HCT116 (cell line): ENCODE measurements around the gene SEH1L. TPM values are rescaled to one million over a fixed set of nuclear protein-coding genes. Genes with fewer than 3 reads are reported as not detected.

Experiments
- ATAC-seq: fragments of 200-7000 bp; cut with Tn5 transposase; 2 replicates; pipeline ENCODE4 v1.9.1; 2020; ENCODE audit warnings: mild to moderate bottlenecking, moderate library complexity
- BruUV-seq: library from RNA; stranded (reverse); fragments of 400-500 nt; replicated peaks from 2 replicates; lab custom pipeline; 2021; lab: Mats Ljungman, UMichigan
- CTCF ChIA-PET: fragments of 300-600 bp; sonication (Branson Sonifier 250); formaldehyde crosslinking; loops from one replicate; lab custom pipeline; 2021; ENCODE audit warnings: antibody characterized with exemption; lab: Charles Lee
- POLR2A ChIA-PET: fragments of 300-600, 350-600 bp; sonication (Branson Sonifier 250); formaldehyde crosslinking; loops from one replicate; lab custom pipeline; 2021; ENCODE audit warnings: antibody characterized with exemption; lab: Charles Lee
- RAD21 ChIA-PET, 2 experiments: fragments of 300-600 bp; sonication (Branson Sonifier 250); formaldehyde crosslinking; loops; one replicate each; lab custom pipeline; 2023; ENCODE audit warnings: low total read pairs in 2 of 2; ENCODE audit not compliant: uncharacterized antibody in 2 of 2, unreplicated experiment in 2 of 2, low non-redundant PET in 1 of 2; lab: Charles Lee
- DNase-seq: peaks from one replicate; pipeline ENCODE4 v3.0.0-alpha.2; 2010; ENCODE audit warnings: low read depth, low spot score
- H2AFZ ChIP-seq: fragments of 200-600 bp; shearing (Covaris generic), sonication (generic); 2 replicates; pipeline ENCODE4 v1.6.1; 2017; ENCODE audit warnings: low read depth, mixed run types, mixed read lengths, antibody characterized with exemption, low read length; ENCODE audit not compliant: poor library complexity, severe bottlenecking
- H3K27ac ChIP-seq: 2 replicates; pipeline ENCODE4 v1.5.1; 2012; ENCODE audit warnings: low read depth, low read length
- H3K27me3 ChIP-seq: fragments of 200-600 bp; sonication (generic); 2 replicates; pipeline ENCODE4 v1.6.1; 2016; ENCODE audit warnings: mixed run types, low read length, mixed read lengths; ENCODE audit not compliant: insufficient read depth
- H3K36me3 ChIP-seq, 2 experiments: fragments of 200-500 bp in 1 of 2; fragments of 200-600 bp in 1 of 2; sonication (Bioruptor generic) in 1 of 2; sonication (generic) in 1 of 2; 2 replicates each; pipeline versions ENCODE4 v1.5.1 to v1.6.1; 2014 to 2016; ENCODE audit warnings: low read length in 2 of 2, inconsistent platforms in 1 of 2, mixed read lengths in 1 of 2, mixed run types in 1 of 2; ENCODE audit not compliant: insufficient read depth in 2 of 2, control insufficient read depth in 1 of 2
- H3K4me1 ChIP-seq, 2 experiments: fragments of 200-600 bp in 1 of 2; sonication (generic) in 1 of 2; 2 replicates each; pipeline versions ENCODE4 v1.5.1 to v1.6.1; 2012 to 2017; ENCODE audit warnings: low read length in 2 of 2, inconsistent platforms in 1 of 2, mild to moderate bottlenecking in 1 of 2, mixed read lengths in 1 of 2, mixed run types in 1 of 2, moderate library complexity in 1 of 2; ENCODE audit not compliant: insufficient read depth in 2 of 2, control insufficient read depth in 1 of 2
- H3K4me2 ChIP-seq: fragments of 200-600 bp; sonication (generic); 2 replicates; pipeline ENCODE4 v1.6.1; 2017; ENCODE audit warnings: mixed run types, low read length, mixed read lengths
- H3K4me3 ChIP-seq, 2 experiments: fragments of 200-600 bp in 1 of 2; sonication (generic) in 1 of 2; replicated peaks in 1 of 2; 2 replicates each; pipeline ENCODE4 v1.5.1; 2011 to 2016; ENCODE audit warnings: low read length in 2 of 2, control low read depth in 1 of 2, low read depth in 1 of 2, mild to moderate bottlenecking in 1 of 2, mixed read lengths in 1 of 2, mixed run types in 1 of 2
- H3K79me2 ChIP-seq: fragments of 200-600 bp; sonication (generic); 2 replicates; pipeline ENCODE4 v1.6.1; 2017; ENCODE audit warnings: mild to moderate bottlenecking, mixed run types, low read length, moderate library complexity, mixed read lengths; ENCODE audit not compliant: insufficient read depth
- H3K9ac ChIP-seq: fragments of 200-600 bp; sonication (generic); 2 replicates; pipeline ENCODE4 v1.6.1; 2016; ENCODE audit warnings: low read length, mixed read lengths
- H3K9me2 ChIP-seq: fragments of 200-600 bp; sonication (generic), shearing (Covaris generic); 2 replicates; pipeline ENCODE4 v1.6.1; 2017; ENCODE audit warnings: mixed run types, mild to moderate bottlenecking, moderate library complexity; ENCODE audit not compliant: insufficient read depth
- H3K9me3 ChIP-seq, 2 experiments: fragments of 200-500 bp in 1 of 2; fragments of 200-600 bp in 1 of 2; sonication (Bioruptor generic) in 1 of 2; sonication (generic) in 1 of 2; 2 replicates each; pipeline ENCODE4 v1.6.1; 2014 to 2017; ENCODE audit warnings: low read length in 2 of 2, mixed read lengths in 2 of 2, inconsistent platforms in 1 of 2, low read depth in 1 of 2, mild to moderate bottlenecking in 1 of 2, mixed run types in 1 of 2, moderate library complexity in 1 of 2; ENCODE audit not compliant: control insufficient read depth in 1 of 2, insufficient read depth in 1 of 2
- H4K20me1 ChIP-seq: fragments of 200-600 bp; sonication (generic), shearing (Covaris generic); 2 replicates; pipeline ENCODE4 v1.6.1; 2017; ENCODE audit warnings: mixed run types, mild to moderate bottlenecking, moderate library complexity; ENCODE audit not compliant: insufficient read depth
- CBX3 ChIP-seq: IDR thresholded peaks from 2 replicates; pipeline ENCODE4 v1.6.1; 2012; ENCODE audit warnings: low read depth
- EZH2 ChIP-seq: fragments of 200-600 bp; sonication (generic); IDR thresholded peaks from 2 replicates; pipeline ENCODE4 v1.6.1; 2017; ENCODE audit warnings: antibody characterized with exemption, mixed run types
- FOSL1 ChIP-seq: IDR thresholded peaks from 2 replicates; pipeline ENCODE4 v1.6.1; 2012; ENCODE audit warnings: low read depth
- RAD21 ChIP-seq: IDR thresholded peaks from 2 replicates; pipeline ENCODE4 v1.6.1; 2012; ENCODE audit warnings: low read depth, mild to moderate bottlenecking
- TCF7L2 ChIP-seq: IDR thresholded peaks from 2 replicates; pipeline ENCODE4 v1.7.0; 2011; ENCODE audit warnings: borderline replicate concordance, inconsistent platforms; ENCODE audit not compliant: insufficient read depth, insufficient read length; ENCODE audit errors: extremely low read depth
- ZNF274 ChIP-seq: fragments of 200-500 bp; sonication (Bioruptor generic); IDR thresholded peaks from 2 replicates; pipeline ENCODE4 v1.6.1; 2014; ENCODE audit warnings: mild to moderate bottlenecking, low read depth, low read length, inconsistent platforms
- intact Hi-C: fragments of 100-400 bp; cut with micrococcal nuclease; formaldehyde crosslinking; loops from 2 replicates; pipeline ENCODE4 v1.10.0; 2022
- total RNA-seq: library from RNA; stranded (reverse); gene quantifications from one replicate; pipeline ENCODE4 v1.2.1, GENCODE V29; 2021; ENCODE audit not compliant: unreplicated experiment
- TF ChIP-seq, protein P1 (sequence below): IDR thresholded peaks from 2 replicates; pipeline ENCODE4 v1.6.1; 2011; ENCODE audit warnings: mild to moderate bottlenecking, low read length, moderate library complexity; ENCODE audit not compliant: insufficient replicate concordance; ENCODE audit errors: extremely low read depth
- TF ChIP-seq, protein P2 (sequence below): IDR thresholded peaks from 2 replicates; pipeline ENCODE4 v1.6.1; 2012

Gene SEH1L
- total RNA-seq, 1 experiment from 2014 or later, result 83.7 TPM

DNA sequence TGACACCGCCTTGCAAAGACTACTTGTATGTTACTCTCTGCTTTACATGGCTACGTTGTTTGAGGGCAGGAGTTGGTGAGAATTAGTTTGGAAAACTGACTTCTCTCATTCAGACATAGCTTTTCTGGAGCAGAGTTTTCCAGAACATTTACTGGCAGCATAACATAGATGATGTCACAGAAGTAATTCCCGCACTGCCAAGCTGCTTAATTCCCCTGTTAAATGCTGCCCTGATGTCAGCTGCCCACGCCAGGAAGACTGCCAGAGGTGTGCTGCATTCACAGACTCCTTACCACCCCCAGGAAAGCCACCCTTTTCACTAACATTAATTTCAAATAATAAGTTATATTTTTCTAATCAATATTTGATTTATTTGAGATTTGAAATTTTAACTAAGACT is 39.1 kb upstream of the SEH1L start:
- Histone ChIP-seq H4K20me1 (no peaks in the 10 kb centered on the region), H3K79me2 (no peaks in the 10 kb centered on the region), H3K27ac (no peak overlapping the region), H3K36me3 (no peaks in the 10 kb centered on the region), H3K9me2 (no peaks in the 10 kb centered on the region), H2AFZ (no peak overlapping the region), H3K4me1 (no peaks in the 10 kb centered on the region), H3K4me2 (no peak overlapping the region), H3K9ac (no peak overlapping the region), H3K4me3 (no peak overlapping the region), H3K9me3 (no peaks in the 10 kb centered on the region; a peak in 1 of 4 replicates), H3K27me3 (no peaks in the 10 kb centered on the region)
- ATAC-seq (no peak), DNase-seq (no peak)
- ChIA-PET POLR2A (no interaction called here), CTCF (no interaction called here), RAD21 (no interaction called here)
- intact Hi-C loops, result loop anchor here (10.0 kb wide), 1 partner anchor 54 kb away; no protein-coding TSS in a partner anchor
- BruUV-seq, result no TSS peak
- TF ChIP-seq TCF7L2 (no peak), CBX3 (no peak), EZH2 (no peak), ZNF274 (no peak), FOSL1 (no peak), RAD21 (no peak)
- TF ChIP-seq, protein P1, sequence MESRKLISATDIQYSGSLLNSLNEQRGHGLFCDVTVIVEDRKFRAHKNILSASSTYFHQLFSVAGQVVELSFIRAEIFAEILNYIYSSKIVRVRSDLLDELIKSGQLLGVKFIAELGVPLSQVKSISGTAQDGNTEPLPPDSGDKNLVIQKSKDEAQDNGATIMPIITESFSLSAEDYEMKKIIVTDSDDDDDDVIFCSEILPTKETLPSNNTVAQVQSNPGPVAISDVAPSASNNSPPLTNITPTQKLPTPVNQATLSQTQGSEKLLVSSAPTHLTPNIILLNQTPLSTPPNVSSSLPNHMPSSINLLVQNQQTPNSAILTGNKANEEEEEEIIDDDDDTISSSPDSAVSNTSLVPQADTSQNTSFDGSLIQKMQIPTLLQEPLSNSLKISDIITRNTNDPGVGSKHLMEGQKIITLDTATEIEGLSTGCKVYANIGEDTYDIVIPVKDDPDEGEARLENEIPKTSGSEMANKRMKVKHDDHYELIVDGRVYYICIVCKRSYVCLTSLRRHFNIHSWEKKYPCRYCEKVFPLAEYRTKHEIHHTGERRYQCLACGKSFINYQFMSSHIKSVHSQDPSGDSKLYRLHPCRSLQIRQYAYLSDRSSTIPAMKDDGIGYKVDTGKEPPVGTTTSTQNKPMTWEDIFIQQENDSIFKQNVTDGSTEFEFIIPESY, result no peak
- TF ChIP-seq, protein P2, sequence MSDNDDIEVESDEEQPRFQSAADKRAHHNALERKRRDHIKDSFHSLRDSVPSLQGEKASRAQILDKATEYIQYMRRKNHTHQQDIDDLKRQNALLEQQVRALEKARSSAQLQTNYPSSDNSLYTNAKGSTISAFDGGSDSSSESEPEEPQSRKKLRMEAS, result no peak
- TF ChIP-seq, all 23 proteins: peak for 0
